ENCODE measurements around the gene CYTH3. TPM values are rescaled to one million over a fixed set of nuclear protein-coding genes. Genes with fewer than 3 reads are reported as not detected.

The CYTH3 gene
- total and polyA plus RNA-seq, 2 of the 4 experiments (the other 2 are of a cell fraction) = 14.2 to 34.8 TPM

DNA sequence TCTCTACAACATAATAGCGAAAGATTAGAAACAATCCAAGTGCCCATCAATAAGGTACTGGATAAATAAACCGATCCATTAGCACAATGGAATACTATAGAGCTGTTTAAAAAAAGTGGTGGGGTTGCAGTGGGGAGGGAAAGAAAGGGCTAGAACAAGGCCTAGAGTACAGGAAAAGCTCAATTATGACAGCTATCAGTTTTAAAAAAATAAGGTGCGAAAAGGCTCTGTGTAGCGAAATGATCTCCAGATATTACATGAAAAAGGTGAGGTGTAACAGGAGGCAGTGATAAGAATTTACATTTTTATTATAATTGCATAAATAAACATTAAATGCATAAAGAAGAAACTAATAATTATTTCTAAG is 30.8 kb downstream of the CYTH3 start:
- WGBS, 2 experiments (ENCODE audit: extremely low coverage in 2 of 2, insufficient read length in 1 of 2) = no CpG with 5 or more reads among the region's 4 CpGs
- no peaks in the 10 kb centered on the region for H3K27me3 ChIP-seq (ENCODE audit: control insufficient read depth, insufficient read depth, low read length)
- H3K4me3 ChIP-seq (ENCODE audit: insufficient read depth, low read depth, low read length) = no peak overlapping the region
- TF ChIP-seq NFE2L2 (IDR thresholded peaks at IDR 0.05; ENCODE audit: low read depth, low read length) (no peak), FOS (IDR thresholded peaks at IDR 0.05; ENCODE audit: low read depth, low read length) (no peak), CHD1 (IDR thresholded peaks at IDR 0.05; ENCODE audit: low read depth, low read length) (no peak), CEBPB (IDR thresholded peaks at IDR 0.05; ENCODE audit: low read depth, low read length) (no peak), RCOR1 (IDR thresholded peaks at IDR 0.05; ENCODE audit: insufficient replicate concordance, low read length) (no peak), BHLHE40 (IDR thresholded peaks at IDR 0.05; ENCODE audit: low read depth, low read length) (no peak), MAFK (IDR thresholded peaks at IDR 0.05; ENCODE audit: low read depth, low read length) (no peak), CTCF (conservative IDR thresholded peaks at IDR 0.05; ENCODE audit: low read depth, low read length) (no peak), ELK1 (IDR thresholded peaks at IDR 0.05; ENCODE audit: borderline replicate concordance, low read depth, low read length) (no peak), POLR2A (IDR thresholded peaks at IDR 0.05; ENCODE audit: low read depth, low read length) (no peak), SMC3 (IDR thresholded peaks at IDR 0.05; ENCODE audit: low read depth, low read length) (no peak), RAD21 (IDR thresholded peaks at IDR 0.05; ENCODE audit: low read length) (no peak), RFX5 (IDR thresholded peaks at IDR 0.05; ENCODE audit: low read depth, low read length) (no peak), MAZ (IDR thresholded peaks at IDR 0.05; ENCODE audit: borderline replicate concordance, low read depth, low read length) (no peak), MXI1 (IDR thresholded peaks at IDR 0.05; ENCODE audit: borderline replicate concordance, low read depth, low read length) (no peak)
- TF ChIP-seq, protein P1, sequence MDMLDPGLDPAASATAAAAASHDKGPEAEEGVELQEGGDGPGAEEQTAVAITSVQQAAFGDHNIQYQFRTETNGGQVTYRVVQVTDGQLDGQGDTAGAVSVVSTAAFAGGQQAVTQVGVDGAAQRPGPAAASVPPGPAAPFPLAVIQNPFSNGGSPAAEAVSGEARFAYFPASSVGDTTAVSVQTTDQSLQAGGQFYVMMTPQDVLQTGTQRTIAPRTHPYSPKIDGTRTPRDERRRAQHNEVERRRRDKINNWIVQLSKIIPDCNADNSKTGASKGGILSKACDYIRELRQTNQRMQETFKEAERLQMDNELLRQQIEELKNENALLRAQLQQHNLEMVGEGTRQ (IDR thresholded peaks at IDR 0.05; ENCODE audit: low read depth, low read length) = no peak
- DNase-seq (no peak), ATAC-seq (ENCODE audit: low read depth) (no peak)
- H4K20me1 ChIP-seq (ENCODE audit: insufficient read depth, low read length) = peaks cover 8% of the 10 kb centered on the region; the same call in 1 of the 2 replicates
- no peak overlapping the region for H2BK120ac ChIP-seq (ENCODE audit: low read depth, low read length)
- H2BK20ac ChIP-seq (ENCODE audit: low read depth, low read length) = no peak overlapping the region
- H3K23ac ChIP-seq (ENCODE audit: low read depth, low read length) = no peak overlapping the region
- H3K4me1 ChIP-seq (ENCODE audit: control insufficient read depth, insufficient read depth, low read length) = peaks cover 9% of the 10 kb centered on the region
- no peak overlapping the region for H2AFZ ChIP-seq (replicated peaks; ENCODE audit: low read length, poor library complexity)
- peaks cover 16% of the 10 kb centered on the region for H3K9me1 ChIP-seq (ENCODE audit: insufficient read depth, low read length)
- H3K36me3 ChIP-seq (ENCODE audit: control insufficient read depth, insufficient read depth, low read length) = no peaks in the 10 kb centered on the region
- H2BK15ac ChIP-seq (ENCODE audit: low read depth, low read length) = no peak overlapping the region
- H3K56ac ChIP-seq (ENCODE audit: extremely low read depth, insufficient read depth, low read length) = no peak overlapping the region
- no peak overlapping the region for H2AK5ac ChIP-seq (ENCODE audit: low read depth, low read length)
- H3K18ac ChIP-seq (ENCODE audit: low read depth, low read length) = no peak overlapping the region
- CTCF ChIA-PET = no interaction called here
- H3K9me3 ChIP-seq (ENCODE audit: control insufficient read depth, insufficient read depth, low read length) = no peaks in the 10 kb centered on the region
- BruUV-seq (replicated peaks) = no TSS peak
- no peak overlapping the region for H3K4me2 ChIP-seq (ENCODE audit: low read depth, low read length)
- H2BK5ac ChIP-seq (ENCODE audit: low read depth, low read length, poor library complexity, severe bottlenecking) = no peak overlapping the region
- in situ Hi-C loops (cut with MboI; ENCODE audit: low sequenced_read_pairs) (no loop called here), dilution Hi-C loops (cut with HindIII; ENCODE audit: low sequenced_read_pairs, unreplicated experiment) (no loop called here), intact Hi-C loops (cut with micrococcal nuclease) (no loop called here)
- no peak overlapping the region for H4K5ac ChIP-seq (ENCODE audit: low read depth, low read length)
- no peak overlapping the region for H3K14ac ChIP-seq (replicated peaks; ENCODE audit: low read depth, low read length)
- H4K91ac ChIP-seq (ENCODE audit: insufficient read depth, low read depth, low read length) = no peak overlapping the region
- no peak overlapping the region for H3K27ac ChIP-seq (ENCODE audit: insufficient read depth, low read length)
- no peak overlapping the region for H3K4ac ChIP-seq (ENCODE audit: low read depth, low read length)
- no peak overlapping the region for H4K8ac ChIP-seq (ENCODE audit: low read depth in 2 of 2, low read length in 2 of 2)
- H2AK9ac ChIP-seq (replicated peaks; ENCODE audit: low read depth, low read length, poor library complexity) = no peak overlapping the region
- POLR2A ChIA-PET (ENCODE audit: unreplicated experiment) = no interaction called here
- peaks cover 27 to 58% of the 10 kb centered on the region in 2 experiments for H3K79me1 ChIP-seq (ENCODE audit: low read depth in 1 of 2, low read length in 2 of 2)
- H3K9ac ChIP-seq (ENCODE audit: low read depth, low read length) = no peak overlapping the region
